Medulla oblongata (tissue), 1 donor: Measurements from ENCODE around the gene SLC6A4.
"Not testable (repeated sequence)": the region's sequence is repeated elsewhere in the genome, so short reads cannot be mapped to it uniquely, and the experiment has no call there.

Experiments
- DNase-seq: peaks from one replicate; pipeline ENCODE4 v3.0.0-alpha.2; 2015; ENCODE audit errors: extremely low spot score

The SLC6A4 gene

GRCh38 chr17:30173649-30174048 lies 61.8 kb downstream of the SLC6A4 start:
- DNase-seq, result no peak

- DNase-seq, result no peak
Measured at GRCh38 chr17:30172560-30172959, 62.9 kb downstream of the SLC6A4 start.

GRCh38 chr17:30170415-30170987 lies 65.0 kb downstream of the SLC6A4 start:
- no peak for DNase-seq

- DNase-seq, result no peak
Measured at GRCh38 chr17:30165960-30166359, 69.5 kb downstream of the SLC6A4 start.

- DNase-seq, result no peak
Measured at GRCh38 chr17:30165147-30165546, 70.3 kb downstream of the SLC6A4 start.

- DNase-seq, result no peak
Measured at GRCh38 chr17:30164531-30164930, 71.0 kb downstream of the SLC6A4 start.

GRCh38 chr17:30161601-30162000 lies 73.9 kb downstream of the SLC6A4 start:
- no peak for DNase-seq

GRCh38 chr17:30160419-30161172 lies 74.9 kb downstream of the SLC6A4 start:
- DNase-seq, result no peak

- DNase-seq, result no peak
Measured at GRCh38 chr17:30158896-30159625, 76.4 kb downstream of the SLC6A4 start.

- no peak for DNase-seq
Measured at GRCh38 chr17:30155389-30155788, 80.1 kb downstream of the SLC6A4 start.

GRCh38 chr17:30153463-30153862 lies 82.0 kb downstream of the SLC6A4 start:
- no peak for DNase-seq

- DNase-seq, result no peak
Measured at GRCh38 chr17:30151471-30151870, 84.0 kb downstream of the SLC6A4 start.

- DNase-seq, result no peak
Measured at GRCh38 chr17:30148376-30148775, 87.1 kb downstream of the SLC6A4 start.

- not testable (repeated sequence) for DNase-seq
Measured at GRCh38 chr17:30147860-30148259, 87.6 kb downstream of the SLC6A4 start.
